Measurements from ENCODE around the gene TSC22D2.
"Not testable (repeated sequence)": the region's sequence is repeated elsewhere in the genome, so short reads cannot be mapped to it uniquely, and the experiment has no call there.

Gene TSC22D2

GRCh38 chr3:150447631-150448465 is 39.8 kb downstream of the TSC22D2 start:
- DNase-seq (ENCODE audit: low read depth in 1 of 2, low spot score in 1 of 2), result no peak

GRCh38 chr3:150449169-150449721 is 41.1 kb downstream of the TSC22D2 start:
- DNase-seq (ENCODE audit: low read depth in 1 of 2, low spot score in 1 of 2), result no peak

- no peak for DNase-seq (ENCODE audit: low read depth in 1 of 2, low spot score in 1 of 2)
These were observed 42.8 kb downstream of the TSC22D2 start for GRCh38 chr3:150450916-150451315.

- DNase-seq (ENCODE audit: low read depth in 1 of 2, low spot score in 1 of 2), result no peak
These were observed 43.4 kb downstream of the TSC22D2 start for GRCh38 chr3:150451329-150452048.

- no peak for DNase-seq (ENCODE audit: low read depth in 1 of 2, low spot score in 1 of 2)
These were observed 45.3 kb downstream of the TSC22D2 start for GRCh38 chr3:150453353-150453752.

GRCh38 chr3:150454085-150454484 is 46.0 kb downstream of the TSC22D2 start:
- DNase-seq (ENCODE audit: low read depth in 1 of 2, low spot score in 1 of 2), result no peak

GRCh38 chr3:150454622-150455021 is 46.5 kb downstream of the TSC22D2 start:
- no peak for DNase-seq (ENCODE audit: low read depth in 1 of 2, low spot score in 1 of 2)

- no peak for DNase-seq (ENCODE audit: low read depth in 1 of 2, low spot score in 1 of 2)
These were observed 47.2 kb downstream of the TSC22D2 start for GRCh38 chr3:150455341-150455740.

GRCh38 chr3:150458001-150458400 is 49.9 kb downstream of the TSC22D2 start:
- no peak for DNase-seq (ENCODE audit: low read depth in 1 of 2, low spot score in 1 of 2)

- no peak for DNase-seq (ENCODE audit: low read depth in 1 of 2, low spot score in 1 of 2)
These were observed 52.4 kb downstream of the TSC22D2 start for GRCh38 chr3:150460484-150460883.

GRCh38 chr3:150461399-150461798 is 53.3 kb downstream of the TSC22D2 start:
- no peak for DNase-seq (ENCODE audit: low read depth in 1 of 2, low spot score in 1 of 2)

GRCh38 chr3:150462108-150462507 is 54.0 kb downstream of the TSC22D2 start:
- no peak for DNase-seq (ENCODE audit: low read depth in 1 of 2, low spot score in 1 of 2)

- DNase-seq (ENCODE audit: low read depth in 1 of 2, low spot score in 1 of 2), result no peak
These were observed 56.6 kb downstream of the TSC22D2 start for GRCh38 chr3:150464684-150465083.

GRCh38 chr3:150467381-150467780 is 59.3 kb downstream of the TSC22D2 start:
- no peak for DNase-seq (ENCODE audit: low read depth in 1 of 2, low spot score in 1 of 2)

- no peak for DNase-seq (ENCODE audit: low read depth in 1 of 2, low spot score in 1 of 2)
These were observed 61.2 kb downstream of the TSC22D2 start for GRCh38 chr3:150469031-150469930.

- DNase-seq (ENCODE audit: low read depth in 1 of 2, low spot score in 1 of 2), result no peak
These were observed 62.0 kb downstream of the TSC22D2 start for GRCh38 chr3:150469931-150470740.

- DNase-seq (ENCODE audit: low read depth in 1 of 2, low spot score in 1 of 2), result no peak
These were observed 64.3 kb downstream of the TSC22D2 start for GRCh38 chr3:150472421-150472820.

GRCh38 chr3:150473161-150473560 is 65.1 kb downstream of the TSC22D2 start:
- DNase-seq (ENCODE audit: low read depth in 1 of 2, low spot score in 1 of 2), result not testable (repeated sequence)

- no peak for DNase-seq (ENCODE audit: low read depth in 1 of 2, low spot score in 1 of 2)
These were observed 71.3 kb downstream of the TSC22D2 start for GRCh38 chr3:150479370-150479769.

- no peak for DNase-seq (ENCODE audit: low read depth in 1 of 2, low spot score in 1 of 2)
These were observed 72.8 kb downstream of the TSC22D2 start for GRCh38 chr3:150480877-150481276.
